ENCODE measurements around the gene UMAD1.

DNA sequence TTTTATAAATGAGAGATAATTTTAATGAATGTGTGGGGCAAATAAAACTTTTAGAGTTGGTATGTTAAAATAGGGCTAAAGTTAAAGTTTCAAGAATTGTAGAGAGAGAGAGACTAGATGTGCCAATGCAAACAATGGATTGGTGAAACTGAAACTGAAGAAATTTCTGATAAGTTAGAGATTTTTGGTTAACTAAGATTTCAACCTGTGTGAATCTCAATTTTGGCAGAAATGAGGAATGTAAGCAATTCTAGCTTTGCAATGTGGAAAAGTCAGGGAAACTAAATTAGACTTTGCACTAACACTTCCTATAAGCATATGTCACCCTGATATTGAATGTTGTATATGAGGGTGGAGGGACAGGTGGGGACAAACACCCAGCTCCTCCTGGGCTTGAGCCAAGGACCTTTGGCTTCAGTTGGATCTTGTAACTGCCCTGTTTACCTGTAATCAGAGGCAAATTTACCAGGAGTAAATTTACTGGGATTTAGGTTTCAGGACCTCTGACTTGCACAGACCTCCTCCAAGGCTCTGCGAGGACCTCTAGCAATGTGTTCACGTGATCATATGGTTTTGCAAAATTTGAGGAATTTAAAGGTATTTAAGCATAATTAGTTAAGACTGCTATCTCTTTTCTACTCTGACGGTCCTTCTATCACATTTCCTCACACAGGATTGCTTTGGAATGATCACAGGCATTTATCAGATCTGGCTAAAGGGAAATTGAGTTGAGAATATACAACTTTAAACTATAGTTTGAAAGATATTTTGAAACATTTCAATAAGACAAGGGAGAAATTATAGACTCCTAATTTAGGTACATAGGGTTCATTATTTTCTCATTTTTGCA, 110.9 kb downstream of the UMAD1 start:
- TF ChIP-seq CREB1 (CRISPR knock-in tag; IDR thresholded peaks at IDR 0.05; ENCODE audit: low read depth) (no peak), CTCF (conservative IDR thresholded peaks at IDR 0.05; ENCODE audit: low read depth in 2 of 2) (no peak), REST (IDR thresholded peaks at IDR 0.05; ENCODE audit: unreplicated experiment) (no peak)
